Measurements from ENCODE around the gene GNB1.

The GNB1 gene

DNA sequence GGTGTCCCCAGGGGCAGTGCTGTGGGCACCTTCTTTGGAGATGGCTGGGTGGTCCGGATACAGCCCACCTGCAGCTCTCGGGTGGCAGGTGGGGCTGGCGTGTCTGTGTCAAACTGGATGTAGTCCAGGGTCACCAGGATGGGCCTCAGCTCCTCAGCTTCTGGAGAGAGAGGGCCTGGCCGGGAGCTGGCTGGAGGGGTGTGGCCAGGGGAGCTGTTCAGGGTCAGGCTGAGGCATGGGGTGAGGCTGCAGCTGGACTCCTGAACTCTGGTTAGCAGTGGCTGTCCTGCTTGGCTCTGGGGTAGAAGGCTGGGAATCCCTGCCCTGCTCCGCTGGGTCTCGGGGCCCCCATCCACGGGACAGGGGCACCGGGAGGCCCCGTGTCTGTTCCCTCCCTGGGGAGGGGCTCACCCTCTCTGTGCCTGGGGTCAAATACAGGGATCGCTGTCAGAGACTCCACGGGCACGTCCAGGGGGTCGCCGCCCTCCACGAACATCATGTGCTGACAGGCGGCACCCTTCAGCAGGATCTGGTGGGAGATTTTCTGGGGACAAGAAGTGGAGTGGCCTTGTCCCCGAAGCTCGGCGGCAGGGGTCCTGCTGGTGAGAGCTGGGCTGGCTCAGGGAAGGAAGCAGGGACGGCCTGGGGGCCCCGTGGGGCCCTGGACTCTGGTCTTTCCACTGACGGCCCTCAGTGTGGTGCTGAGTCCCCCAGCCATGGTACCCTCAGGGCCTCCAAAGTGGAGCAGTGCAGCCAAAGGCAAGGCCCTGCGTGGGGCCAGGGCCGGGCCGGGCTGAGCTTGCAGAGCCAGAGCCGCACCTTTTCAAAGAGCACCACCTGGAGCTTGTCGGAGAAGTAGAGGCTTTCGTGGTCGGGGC lies 32.3 kb upstream of the GNB1 start:
- DNase-seq (ENCODE audit: low spot score): no peak

DNA sequence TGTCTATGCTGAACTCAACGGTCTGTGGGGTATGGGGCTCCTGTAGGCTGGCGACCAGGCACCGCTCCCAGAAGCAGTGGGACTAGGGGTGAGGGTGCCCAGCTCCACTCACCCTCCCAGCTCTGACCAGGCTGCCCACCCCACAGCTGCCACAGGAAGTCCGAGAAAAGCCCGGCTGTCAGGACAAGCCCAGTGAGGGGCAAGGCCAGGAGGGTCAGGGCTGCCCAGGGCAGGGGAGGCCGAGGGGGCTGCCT lies 31.7 kb upstream of the GNB1 start:
- no peak for DNase-seq (ENCODE audit: low spot score)

DNA sequence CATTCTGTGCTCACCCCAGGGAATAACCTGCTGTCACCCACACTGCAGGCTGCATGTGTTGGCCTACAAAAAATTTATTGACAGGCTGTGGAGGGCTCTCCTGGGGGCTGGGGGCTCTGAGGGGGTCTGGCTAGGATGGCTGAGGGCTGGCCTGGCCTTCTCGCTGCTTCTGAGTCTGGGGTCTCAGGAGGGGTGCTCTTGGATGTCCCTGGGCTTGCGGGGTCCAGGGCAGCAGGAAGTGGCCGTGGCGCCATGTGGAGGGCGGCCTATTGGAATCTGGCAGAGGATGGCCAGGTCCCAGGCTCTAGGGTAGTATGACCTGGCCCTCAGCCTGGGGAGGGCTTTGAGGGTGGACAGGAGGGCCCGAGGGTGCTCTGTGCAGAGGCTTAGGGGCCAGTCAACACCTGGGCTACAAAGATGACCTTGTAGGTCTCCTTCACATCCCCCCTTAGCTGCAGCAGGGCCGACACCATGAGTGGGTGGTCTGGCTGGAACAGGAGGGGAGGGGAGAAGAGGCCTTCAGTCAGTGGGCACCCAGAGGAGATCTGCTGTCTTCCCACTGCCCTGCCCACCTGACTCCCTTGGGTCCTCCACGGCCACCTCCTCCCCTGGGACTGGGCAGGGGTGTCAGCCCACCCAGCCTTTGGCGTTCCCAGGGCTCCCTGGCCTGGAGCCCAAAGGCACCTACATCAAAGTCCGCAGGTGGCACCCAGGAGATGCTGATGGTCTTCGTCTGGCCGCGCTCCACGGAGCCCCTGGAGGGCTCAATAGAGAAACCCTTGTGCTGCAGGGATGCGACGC lies 31.2 kb upstream of the GNB1 start:
- DNase-seq (ENCODE audit: low spot score): no peak

DNA sequence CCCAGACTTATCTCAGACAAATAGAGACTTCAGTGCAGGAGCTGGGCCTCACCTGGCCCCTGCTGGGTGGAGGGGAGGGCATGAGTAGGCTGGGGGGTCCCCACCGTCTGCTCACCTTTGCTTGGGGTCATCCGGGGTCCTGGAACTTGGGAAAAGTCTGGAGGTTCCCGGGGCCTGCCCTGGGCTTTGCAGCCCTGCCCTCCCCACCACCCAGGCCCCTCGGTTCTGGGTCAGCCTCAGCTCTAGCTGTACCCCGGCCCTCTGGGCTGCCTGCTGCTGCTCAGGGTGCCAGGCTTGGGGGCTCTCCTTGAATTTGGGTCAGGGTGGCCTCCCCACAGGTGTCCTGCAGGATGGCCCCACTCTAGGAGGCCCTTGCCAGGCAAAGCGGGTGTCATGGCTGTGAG lies 30.6 kb upstream of the GNB1 start:
- no peak for DNase-seq (ENCODE audit: low spot score)

DNA sequence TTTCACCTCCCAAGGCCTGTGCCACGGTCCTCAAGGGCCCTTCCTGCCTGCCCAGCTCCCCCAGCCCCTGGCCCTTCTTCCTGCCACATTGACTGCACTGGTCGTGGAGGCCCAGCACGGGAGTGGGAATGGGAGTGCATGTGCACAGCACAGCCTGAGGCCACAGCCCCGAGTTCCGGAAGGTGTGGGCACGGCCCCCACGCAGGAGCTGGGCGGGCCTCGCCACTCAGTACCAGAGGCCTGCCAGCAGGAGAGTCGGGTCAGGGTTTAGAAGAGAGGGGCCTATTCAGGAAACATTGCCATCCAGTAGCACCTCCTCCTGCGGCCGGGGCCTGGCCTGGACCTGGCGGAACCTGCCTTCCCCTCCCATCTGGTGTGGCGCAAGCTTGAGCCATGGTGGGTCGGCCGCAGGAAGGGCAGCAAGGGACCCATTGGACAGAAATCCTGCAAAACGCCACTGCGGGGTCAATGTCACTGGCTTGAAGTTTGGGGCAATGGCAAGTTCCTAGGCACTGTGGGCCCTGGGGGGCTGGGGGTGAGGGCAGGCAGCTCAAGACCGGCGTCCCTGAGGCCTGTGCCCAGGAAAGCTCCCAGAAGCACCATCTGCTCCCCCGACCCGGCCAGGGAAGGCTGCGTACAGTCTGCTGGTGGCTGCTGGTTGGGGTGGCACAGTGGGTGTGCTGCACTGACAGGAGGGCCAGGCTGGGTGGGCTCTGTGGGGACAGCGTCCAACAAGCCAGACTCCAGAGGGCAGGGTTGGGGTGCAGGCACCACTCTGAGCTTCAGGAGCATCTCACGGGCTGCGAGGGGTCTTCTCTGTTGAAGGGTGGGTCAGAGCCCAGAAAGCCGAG lies 29.9 kb upstream of the GNB1 start:
- DNase-seq (ENCODE audit: low spot score): no peak

DNA sequence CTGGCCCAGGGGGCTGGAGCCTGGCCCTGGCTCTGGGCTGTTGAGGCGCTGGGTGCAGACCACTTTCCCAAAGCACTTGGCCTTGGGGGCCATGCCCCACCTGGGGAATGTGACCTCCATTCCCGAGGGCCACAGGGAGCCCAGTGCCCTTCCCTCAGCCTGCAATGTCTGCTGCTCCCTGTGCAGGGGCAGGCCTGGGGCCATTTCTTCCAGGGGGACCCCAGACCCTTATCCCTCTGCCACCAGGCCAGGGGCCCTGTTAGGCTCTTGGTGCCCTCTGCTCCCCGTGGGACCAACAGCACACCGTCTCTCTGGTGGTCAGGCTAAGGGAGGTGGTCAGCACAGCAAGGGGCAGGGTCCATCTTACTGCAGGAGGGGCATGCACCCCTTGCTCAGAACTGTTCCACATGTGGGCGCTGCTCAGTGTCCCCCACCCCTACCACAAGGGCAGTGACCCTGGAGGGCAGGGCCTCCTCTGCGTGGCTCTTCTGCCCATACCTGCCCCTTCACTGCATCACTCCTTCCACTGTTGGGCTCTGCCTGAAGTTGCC lies 29.2 kb upstream of the GNB1 start:
- no peak for DNase-seq (ENCODE audit: low spot score)

DNA sequence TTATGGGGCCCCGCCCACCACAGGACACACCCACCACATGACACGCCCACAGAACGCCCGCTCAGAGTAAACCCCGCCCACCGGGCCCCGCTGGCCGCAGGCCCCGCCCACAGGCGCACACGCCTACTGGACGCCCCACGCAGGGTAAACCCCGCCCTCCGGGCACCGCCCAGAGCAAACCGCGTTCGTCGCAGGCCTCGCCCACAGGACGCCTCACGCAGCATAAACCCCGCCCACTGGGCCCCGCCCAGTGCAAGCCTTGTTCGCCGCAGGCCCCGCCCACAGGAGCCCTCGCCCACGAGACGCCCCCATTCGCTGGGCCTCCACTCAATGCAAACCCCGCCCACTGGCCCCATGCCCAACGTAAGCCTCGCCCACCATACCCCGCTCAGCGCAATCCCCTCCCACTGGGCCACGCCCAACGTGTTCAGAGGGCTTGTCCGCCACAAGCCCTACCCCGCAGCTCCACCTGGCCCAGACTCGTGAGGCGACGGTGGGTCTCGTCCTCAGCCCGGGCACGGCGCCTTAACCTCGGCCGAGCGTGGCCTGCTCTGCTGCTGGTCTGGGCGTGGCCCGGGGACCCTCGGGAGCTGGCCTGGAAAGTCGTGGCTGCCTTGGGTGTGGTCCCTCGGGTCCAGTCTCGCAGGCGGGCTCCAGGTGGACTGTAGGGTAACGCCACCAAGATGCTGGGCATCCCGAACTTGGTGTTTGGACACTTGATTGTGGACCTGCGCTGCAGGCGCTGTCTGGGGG lies 28.6 kb upstream of the GNB1 start:
- peak; percentile 98 for DNase-seq (ENCODE audit: low spot score)

DNA sequence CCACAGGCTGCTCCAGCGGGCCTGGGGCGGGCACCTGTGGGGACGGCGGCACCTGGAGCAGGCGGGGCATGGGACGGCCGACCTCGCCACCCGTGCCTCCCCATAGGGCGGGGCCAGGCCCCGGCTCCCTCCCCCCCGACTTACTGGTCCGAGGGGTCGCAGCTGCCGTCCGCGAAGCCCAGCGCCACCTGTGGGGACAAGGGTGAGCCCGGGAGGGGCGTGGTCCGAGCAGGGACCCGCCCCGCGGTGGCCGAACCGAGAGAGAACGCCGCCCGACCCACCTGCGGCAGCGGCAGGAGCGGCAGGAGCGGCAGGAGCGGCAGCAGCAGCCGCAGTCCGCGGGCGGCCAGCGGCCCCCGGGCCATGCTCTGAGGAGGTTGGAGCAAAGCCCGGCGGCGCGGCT lies 28.0 kb upstream of the GNB1 start, which contains the start of gene TMEM52:
TSS of gene TMEM52 (minus strand) at position 379 of the 403 bp plus-strand sequence. CDS start at position 365, 14 bp downstream.
- no peak for DNase-seq (ENCODE audit: low spot score)

DNA sequence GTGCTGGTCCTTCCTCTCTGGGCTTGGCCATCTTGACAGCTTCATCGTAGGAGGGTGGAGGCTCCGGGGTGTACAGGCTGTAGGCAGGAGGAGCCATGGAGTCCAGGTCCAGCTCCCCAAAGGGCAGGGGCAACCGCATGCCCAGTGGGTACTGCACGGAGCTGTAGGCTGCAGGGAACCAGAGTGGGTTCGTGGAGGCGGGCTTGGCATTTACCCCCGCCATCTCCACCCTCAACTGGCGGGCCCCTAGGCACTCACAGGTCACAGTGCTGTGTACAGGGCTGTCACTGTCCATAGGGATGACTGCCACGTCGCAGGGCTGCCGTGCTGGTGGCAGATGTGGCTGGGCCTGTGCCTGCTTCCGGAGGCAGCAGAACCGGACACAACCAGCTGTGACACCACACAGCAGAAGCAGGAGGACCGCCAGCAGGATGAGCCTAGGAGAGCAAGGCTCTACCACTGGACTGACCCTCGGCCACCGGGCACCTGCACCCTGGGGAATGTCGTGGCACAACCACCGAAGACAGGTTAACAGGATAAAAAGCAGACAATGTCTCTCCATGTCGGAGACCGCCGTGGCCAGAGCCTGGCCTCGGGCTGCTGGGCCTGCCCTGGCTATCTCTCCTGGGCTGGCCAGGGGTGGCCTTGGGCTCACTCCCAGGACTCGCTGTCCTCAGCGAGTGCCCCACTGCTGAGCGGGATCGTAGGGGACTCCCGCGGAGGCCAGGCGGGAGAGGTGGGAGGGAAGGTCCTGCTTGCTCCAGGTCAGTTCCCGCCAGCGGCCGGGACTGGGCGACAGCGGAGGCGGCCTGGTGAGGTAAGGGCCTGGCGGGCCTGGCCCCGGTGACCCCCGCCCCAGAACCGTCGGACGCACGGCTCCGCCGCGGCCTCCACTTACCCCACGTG lies 27.4 kb upstream of the GNB1 start:
- DNase-seq (ENCODE audit: low spot score): no peak

DNA sequence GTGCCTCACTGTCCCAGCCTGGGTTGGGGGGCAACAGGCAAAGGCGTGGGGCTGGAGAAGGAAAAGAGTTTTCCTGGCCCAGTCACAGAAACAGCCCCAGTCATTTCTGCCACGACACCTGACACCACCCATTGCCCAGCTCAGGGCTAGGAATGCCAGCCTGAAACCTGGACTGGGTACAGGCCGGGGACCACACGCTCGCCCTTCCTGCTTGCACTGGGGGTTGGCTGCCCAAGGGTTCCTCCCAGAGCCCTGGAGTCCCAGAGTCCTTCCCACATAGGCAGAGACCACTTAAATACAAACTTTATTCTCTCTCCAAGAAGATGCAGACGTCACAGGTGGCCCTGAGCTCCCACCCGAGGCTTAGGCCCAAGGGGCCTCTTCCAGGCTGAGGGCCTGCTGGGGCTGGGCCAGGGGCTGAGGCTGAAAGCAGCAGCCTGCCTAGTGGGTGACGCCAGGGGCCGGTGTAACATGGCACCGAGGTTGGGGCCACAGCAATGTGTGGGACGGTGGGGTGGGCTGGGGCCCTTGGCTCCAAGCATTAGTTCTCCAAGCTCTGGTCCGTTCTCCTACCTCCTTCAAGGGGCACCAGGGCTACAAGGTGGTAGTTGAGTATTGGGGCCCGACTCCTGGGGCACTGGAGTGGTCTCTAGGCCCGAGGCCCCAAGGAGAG lies 26.6 kb upstream of the GNB1 start:
- DNase-seq (ENCODE audit: low spot score): no peak

- no peak for DNase-seq (ENCODE audit: low spot score)
Measured at GRCh38 chr1:1916851-1917251, 26.0 kb upstream of the GNB1 start.

DNA sequence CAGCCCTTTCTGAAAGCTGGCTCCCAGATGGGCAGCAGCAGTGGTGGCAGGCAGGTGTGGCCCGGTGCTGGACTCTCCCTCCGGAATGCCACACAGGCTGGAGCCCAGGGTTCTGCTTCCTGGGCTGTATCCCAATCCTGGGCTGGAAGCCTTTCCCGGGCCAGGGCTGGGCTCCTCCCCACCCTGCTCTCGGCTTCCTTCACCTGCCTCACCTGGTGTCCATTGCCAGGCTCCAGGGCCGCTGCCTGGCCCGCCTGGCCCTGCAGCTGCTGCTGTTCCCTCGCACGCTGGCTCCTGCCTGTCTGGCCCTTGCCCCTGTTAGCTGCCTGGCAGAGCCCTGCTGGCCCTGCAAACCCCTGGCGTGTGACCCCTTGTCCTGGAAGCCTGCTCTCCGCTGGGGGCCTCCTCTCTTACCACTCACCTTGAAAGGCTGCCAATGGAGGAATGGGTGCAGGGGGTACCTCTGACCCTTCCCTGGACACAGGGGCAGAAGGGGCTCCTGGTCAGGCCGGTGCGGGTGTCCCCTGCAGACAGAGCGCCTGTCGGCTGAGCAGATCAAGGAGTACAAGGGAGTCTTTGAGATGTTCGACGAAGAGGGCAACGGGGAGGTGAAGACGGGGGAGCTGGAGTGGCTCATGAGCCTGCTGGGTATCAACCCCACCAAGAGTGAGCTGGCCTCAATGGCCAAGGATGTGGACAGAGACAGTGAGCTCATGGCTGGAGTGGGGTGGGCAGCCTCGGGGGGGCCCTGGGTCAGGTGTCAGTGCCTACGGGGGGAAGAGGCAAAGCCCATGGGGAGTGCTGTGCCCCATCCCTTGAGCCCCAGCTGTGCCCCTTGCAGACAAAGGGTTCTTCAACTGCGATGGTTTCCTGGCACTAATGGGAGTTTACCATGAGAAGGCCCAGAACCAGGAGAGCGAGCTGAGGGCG lies 25.3 kb upstream of the GNB1 start:
- no peak for DNase-seq (ENCODE audit: low spot score)

- DNase-seq (ENCODE audit: low spot score): no peak
Measured at GRCh38 chr1:1914971-1915692, 24.2 kb upstream of the GNB1 start, which contains the start of gene CALML6. Gene CALML6, plus strand, starts transcription at chr1:1915260. Its CDS starts 21 bp downstream, at chr1:1915281.

GRCh38 chr1:1914101-1914970 lies 23.4 kb upstream of the GNB1 start:
- DNase-seq (ENCODE audit: low spot score): no peak

DNA sequence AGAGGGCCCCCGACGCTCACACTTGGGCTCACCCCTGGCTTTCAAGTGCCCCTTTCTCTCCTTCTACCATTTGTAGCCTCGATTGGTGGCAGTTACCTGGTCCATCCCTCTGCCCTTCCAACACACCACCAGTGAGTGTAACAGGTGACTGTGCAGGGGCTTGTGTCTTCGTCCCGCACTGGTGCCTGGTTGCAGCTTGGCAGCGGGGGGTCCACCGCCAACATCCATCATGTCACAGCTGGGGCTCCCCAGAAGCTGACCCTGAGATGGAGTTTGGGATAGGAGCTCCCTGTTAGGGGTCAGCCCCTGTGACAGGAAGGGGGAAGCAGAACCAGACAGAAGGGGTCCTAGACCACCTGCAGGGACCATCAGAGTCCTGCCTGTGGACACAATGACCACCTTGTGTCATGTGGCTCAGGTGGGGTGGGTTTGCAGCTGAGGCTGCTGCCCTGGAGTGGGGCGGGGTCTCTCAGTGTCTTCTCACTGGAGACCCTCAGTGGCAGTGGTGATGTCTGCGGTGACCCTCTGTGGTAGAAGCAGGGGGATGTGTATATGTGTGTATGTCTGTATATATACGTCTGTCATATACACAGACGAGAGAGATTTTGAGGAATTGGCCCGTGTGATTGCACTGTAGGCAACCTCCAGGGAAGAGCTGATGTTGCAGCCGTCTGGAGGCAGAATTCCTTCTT lies 20.6 kb upstream of the GNB1 start:
- DNase-seq (ENCODE audit: low spot score): no peak

GRCh38 chr1:1910651-1911331 lies 19.9 kb upstream of the GNB1 start:
- DNase-seq (ENCODE audit: low spot score): no peak

Data from kidney capillary endothelial cell (primary cell).